IMR-90 (cell line): ENCODE results near the gene EIF4B. TPM values are rescaled to one million over a fixed set of nuclear protein-coding genes. Genes with fewer than 3 reads are reported as not detected.

Experiments used
- ATAC-seq: fragments of 200-7000 bp; cut with Tn5 transposase; 2 replicates; pipeline ENCODE4 v1.9.1; 2020; ENCODE audit warnings: low read depth, mild to moderate bottlenecking, moderate library complexity
- BruUV-seq: library from RNA; stranded (reverse); fragments of 400-500 nt; replicated peaks from 2 replicates; lab custom pipeline; 2021; lab: Mats Ljungman, UMichigan
- CTCF ChIA-PET: fragments of 300-600 bp; formaldehyde crosslinking; extraction: SDS; loops from one replicate; lab custom pipeline; 2021; ENCODE audit warnings: antibody characterized with exemption; lab: Yijun Ruan, JAX
- POLR2A ChIA-PET: fragments of 300-600 bp; sonication (Branson Sonifier 250); formaldehyde crosslinking; loops from one replicate; lab custom pipeline; 2022; ENCODE audit warnings: antibody characterized with exemption; ENCODE audit not compliant: unreplicated experiment; lab: Charles Lee
- DNase-seq: peaks from one replicate; pipeline ENCODE4 v3.0.0; 2013
- H2AFZ ChIP-seq: replicated peaks from 2 replicates; pipeline ENCODE3; 2013; ENCODE audit warnings: low read length, mild to moderate bottlenecking; ENCODE audit not compliant: poor library complexity
- H2AK5ac ChIP-seq: 2 replicates; pipeline ENCODE4 v1.6.1; 2013; ENCODE audit warnings: low read depth, low read length, inconsistent platforms
- H2AK9ac ChIP-seq: replicated peaks from 2 replicates; pipeline ENCODE3; 2013; ENCODE audit warnings: mild to moderate bottlenecking, low read depth, low read length, moderate library complexity; ENCODE audit not compliant: poor library complexity
- H2BK120ac ChIP-seq: 2 replicates; pipeline ENCODE4 v1.6.1; 2013; ENCODE audit warnings: low read depth, low read length, inconsistent platforms
- H2BK15ac ChIP-seq: 3 replicates; pipeline ENCODE4 v1.6.1; 2013; ENCODE audit warnings: low read depth, low read length, inconsistent platforms
- H2BK20ac ChIP-seq: 2 replicates; pipeline ENCODE4 v1.6.1; 2013; ENCODE audit warnings: low read depth, mild to moderate bottlenecking, inconsistent platforms, low read length, moderate library complexity
- H2BK5ac ChIP-seq: 2 replicates; pipeline ENCODE4 v1.6.1; 2013; ENCODE audit warnings: mild to moderate bottlenecking, low read depth, low read length, inconsistent platforms; ENCODE audit not compliant: poor library complexity, severe bottlenecking
- H3K14ac ChIP-seq: replicated peaks from 2 replicates; pipeline ENCODE4 v1.6.1; 2013; ENCODE audit warnings: low read depth, low read length, inconsistent platforms
- H3K18ac ChIP-seq: 2 replicates; pipeline ENCODE4 v1.6.1; 2013; ENCODE audit warnings: low read depth, low read length, control low read depth
- H3K23ac ChIP-seq: 2 replicates; pipeline ENCODE4 v1.6.1; 2013; ENCODE audit warnings: low read depth, low read length, inconsistent platforms
- H3K27ac ChIP-seq: 2 replicates; pipeline ENCODE4 v1.5.1; 2013; ENCODE audit warnings: mild to moderate bottlenecking, control low read depth, low read length; ENCODE audit not compliant: insufficient read depth
- H3K27me3 ChIP-seq: 2 replicates; pipeline ENCODE4 v1.6.1; 2013; ENCODE audit warnings: low read length; ENCODE audit not compliant: control insufficient read depth, insufficient read depth
- H3K36me3 ChIP-seq: 2 replicates; pipeline ENCODE4 v1.6.1; 2013; ENCODE audit warnings: low read length, mixed read lengths; ENCODE audit not compliant: control insufficient read depth, insufficient read depth
- H3K4ac ChIP-seq: 2 replicates; pipeline ENCODE4 v1.6.1; 2013; ENCODE audit warnings: low read depth, low read length, inconsistent platforms
- H3K4me1 ChIP-seq: 2 replicates; pipeline ENCODE4 v1.6.1; 2013; ENCODE audit warnings: low read length, mixed read lengths; ENCODE audit not compliant: control insufficient read depth, insufficient read depth
- H3K4me2 ChIP-seq: 2 replicates; pipeline ENCODE4 v1.6.1; 2013; ENCODE audit warnings: low read depth, mild to moderate bottlenecking, control low read depth, low read length, moderate library complexity
- H3K4me3 ChIP-seq: 2 replicates; pipeline ENCODE4 v1.5.1; 2013; ENCODE audit warnings: low read depth, mild to moderate bottlenecking, control low read depth, low read length, moderate library complexity; ENCODE audit not compliant: insufficient read depth
- H3K56ac ChIP-seq: 2 replicates; pipeline ENCODE4 v1.6.1; 2013; ENCODE audit warnings: low read length, inconsistent platforms; ENCODE audit not compliant: insufficient read depth; ENCODE audit errors: extremely low read depth
- H3K79me1 ChIP-seq, 2 experiments: 2 replicates each; pipeline ENCODE4 v1.6.1; 2013; ENCODE audit warnings: low read length in 2 of 2, inconsistent platforms in 1 of 2, low read depth in 1 of 2
- H3K9ac ChIP-seq: 2 replicates; pipeline ENCODE4 v1.6.1; 2013; ENCODE audit warnings: low read depth, low read length, control low read depth
- H3K9me1 ChIP-seq: 2 replicates; pipeline ENCODE4 v1.6.1; 2013; ENCODE audit warnings: low read length, inconsistent platforms; ENCODE audit not compliant: insufficient read depth
- H3K9me3 ChIP-seq: 2 replicates; pipeline ENCODE4 v1.6.1; 2013; ENCODE audit warnings: low read length; ENCODE audit not compliant: control insufficient read depth, insufficient read depth
- H4K20me1 ChIP-seq: 2 replicates; pipeline ENCODE4 v1.6.1; 2013; ENCODE audit warnings: low read length, inconsistent platforms; ENCODE audit not compliant: insufficient read depth
- H4K5ac ChIP-seq: 2 replicates; pipeline ENCODE4 v1.6.1; 2013; ENCODE audit warnings: mild to moderate bottlenecking, low read depth, low read length, control low read depth
- H4K8ac ChIP-seq, 2 experiments: 2 replicates each; pipeline ENCODE4 v1.6.1; 2013; ENCODE audit warnings: low read depth in 2 of 2, low read length in 2 of 2, control low read depth in 1 of 2, inconsistent platforms in 1 of 2
- H4K91ac ChIP-seq: 2 replicates; pipeline ENCODE4 v1.6.1; 2013; ENCODE audit warnings: low read depth, low read length, inconsistent platforms; ENCODE audit not compliant: insufficient read depth
- BHLHE40 ChIP-seq: fragments of 150-350 bp; IDR thresholded peaks from 2 replicates; pipeline ENCODE4 v1.6.1; 2016; ENCODE audit warnings: mild to moderate bottlenecking, low read depth, low read length
- CTCF ChIP-seq: conservative IDR thresholded peaks from 2 replicates; pipeline ENCODE4 v1.5.1; 2012; ENCODE audit warnings: mild to moderate bottlenecking, low read depth, low read length, improper control_type of control experiment
- MXI1 ChIP-seq: IDR thresholded peaks from 2 replicates; pipeline ENCODE4 v1.6.1; 2012; ENCODE audit warnings: low read depth, mild to moderate bottlenecking, low read length, moderate library complexity, borderline replicate concordance
- RAD21 ChIP-seq: IDR thresholded peaks from 2 replicates; pipeline ENCODE4 v1.6.1; 2012; ENCODE audit warnings: low read length, improper control_type of control experiment
- RCOR1 ChIP-seq: IDR thresholded peaks from 2 replicates; pipeline ENCODE4 v1.6.1; 2012; ENCODE audit warnings: mild to moderate bottlenecking, low read length, improper control_type of control experiment; ENCODE audit not compliant: insufficient replicate concordance
- dilution Hi-C: fragments of 300-500 bp; cut with HindIII; formaldehyde crosslinking; loops from one replicate; pipeline ENCODE4 v1.14.3; 2018; ENCODE audit warnings: low sequenced_read_pairs; ENCODE audit not compliant: unreplicated experiment
- in situ Hi-C: fragments of 300-500 bp; cut with MboI; formaldehyde crosslinking; loops from 3 replicates; pipeline ENCODE4 v1.14.3; 2019; ENCODE audit warnings: low sequenced_read_pairs, inconsistent platforms, mixed read lengths
- intact Hi-C: fragments of 100-400 bp; cut with micrococcal nuclease; formaldehyde crosslinking; loops from 2 replicates; pipeline ENCODE4 v1.10.0; 2022
- polyA plus RNA-seq, 3 experiments: library from polyadenylated mRNA; depleted of rRNA; stranded (reverse); fragments of >200 nt; gene quantifications; 2 replicates each; pipeline ENCODE4 v1.2.3, GENCODE V29; 2012; ENCODE audit warnings: low replicate concordance in 1 of 3
- total RNA-seq: library from RNA; depleted of rRNA; stranded (reverse); fragments of >200 nt; gene quantifications from 2 replicates; pipeline ENCODE4 v1.2.3, GENCODE V29; 2012
- TF ChIP-seq, protein P1 (sequence below): fragments of 150-350 bp; IDR thresholded peaks from 2 replicates; pipeline ENCODE4 v1.6.1; 2017; ENCODE audit warnings: mild to moderate bottlenecking, antibody characterized with exemption, low read length, low read depth

Gene EIF4B
- total and polyA plus RNA-seq, 2 of the 4 experiments (the other 2 are of a cell fraction): 313 to 671 TPM

- dilution Hi-C loops: loop anchor here (25.0 kb wide), 1 partner anchor 106 kb away; no protein-coding TSS in a partner anchor
- H3K4me3 ChIP-seq: no peak overlapping the region
- peak; percentile 48 for ATAC-seq
Observed at GRCh38 chr12:52993558-52993869, 12.7 kb upstream of the EIF4B start.

More at GRCh38 chr12:52993558-52993869, 12.7 kb upstream of the EIF4B start:
- H3K79me1 ChIP-seq: no peaks in the 10 kb centered on the region
- no peak overlapping the region for H4K91ac ChIP-seq
- H2BK15ac ChIP-seq: no peak overlapping the region
- no peak overlapping the region for H2AK9ac ChIP-seq
- peak overlapping the region; percentile 41 for H2AFZ ChIP-seq
- H3K23ac ChIP-seq: no peak overlapping the region
- no peak overlapping the region for H4K5ac ChIP-seq
- ChIA-PET POLR2A (no interaction called here), CTCF (interaction anchor here (1.0 kb wide), 1 partner anchor 113 kb away, joined by 3 read pairs; no protein-coding TSS in a partner anchor)
- BruUV-seq: no TSS peak
- no peak overlapping the region for H3K9ac ChIP-seq
- 0 out of 2 replicates have a peak overlapping the region, but pooled peaks have one; percentile 15 for H3K14ac ChIP-seq
- H3K9me1 ChIP-seq: no peaks in the 10 kb centered on the region
- no peak overlapping the region for H3K18ac ChIP-seq
- no peak overlapping the region for H4K8ac ChIP-seq
- in situ Hi-C loops (no loop called here), intact Hi-C loops (no loop called here)
- H2BK120ac ChIP-seq: no peak overlapping the region
- no peak overlapping the region for H3K4ac ChIP-seq
- H3K36me3 ChIP-seq: no peaks in the 10 kb centered on the region
- H3K27ac ChIP-seq: no peak overlapping the region
- H3K4me2 ChIP-seq: no peak overlapping the region
- DNase-seq: no peak
- no peak overlapping the region for H2AK5ac ChIP-seq
- H3K9me3 ChIP-seq: no peaks in the 10 kb centered on the region
- no peaks in the 10 kb centered on the region for H3K27me3 ChIP-seq
- TF ChIP-seq CTCF (no peak), RCOR1 (no peak), MXI1 (no peak), RAD21 (no peak), BHLHE40 (no peak)
- TF ChIP-seq, protein P1, sequence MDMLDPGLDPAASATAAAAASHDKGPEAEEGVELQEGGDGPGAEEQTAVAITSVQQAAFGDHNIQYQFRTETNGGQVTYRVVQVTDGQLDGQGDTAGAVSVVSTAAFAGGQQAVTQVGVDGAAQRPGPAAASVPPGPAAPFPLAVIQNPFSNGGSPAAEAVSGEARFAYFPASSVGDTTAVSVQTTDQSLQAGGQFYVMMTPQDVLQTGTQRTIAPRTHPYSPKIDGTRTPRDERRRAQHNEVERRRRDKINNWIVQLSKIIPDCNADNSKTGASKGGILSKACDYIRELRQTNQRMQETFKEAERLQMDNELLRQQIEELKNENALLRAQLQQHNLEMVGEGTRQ: no peak
- no peak overlapping the region for H2BK20ac ChIP-seq
- no peak overlapping the region for H2BK5ac ChIP-seq
- no peaks in the 10 kb centered on the region for H4K20me1 ChIP-seq
- H3K4me1 ChIP-seq: no peaks in the 10 kb centered on the region
- no peak overlapping the region for H3K56ac ChIP-seq
